ENCODE results near the gene TCF12.

Gene TCF12

DNA sequence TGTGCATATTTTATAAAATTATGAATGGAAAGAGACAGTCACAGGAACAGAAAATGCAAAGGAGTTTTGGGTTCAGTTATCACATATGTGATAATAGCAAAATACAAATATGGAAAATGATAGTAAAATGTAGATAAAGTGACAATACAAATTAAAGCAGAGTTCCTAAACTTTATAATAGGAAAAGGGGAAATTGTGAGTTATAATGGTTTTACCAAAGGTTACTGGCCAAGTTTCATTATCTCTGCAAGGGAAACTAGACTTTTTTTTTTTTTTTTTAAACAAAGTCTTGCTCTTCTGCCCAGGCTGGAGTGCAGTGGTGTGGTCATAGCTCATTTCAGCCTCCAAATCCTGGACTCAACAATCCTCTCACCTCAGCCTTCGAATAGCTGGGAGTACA lies 229.2 kb downstream of the TCF12 start:
- TF ChIP-seq YY1 (IDR thresholded peaks at IDR 0.05; ENCODE audit: low read depth): no peak
- TF ChIP-seq FOXM1 (IDR thresholded peaks at IDR 0.05; ENCODE audit: borderline replicate concordance, low read depth): no peak
- TF ChIP-seq EGR1 (IDR thresholded peaks at IDR 0.05): no peak
- TF ChIP-seq CREB1 (IDR thresholded peaks at IDR 0.05; ENCODE audit: low read depth): no peak
- no peak for TF ChIP-seq NFIC (IDR thresholded peaks at IDR 0.05)
- TF ChIP-seq, protein P1, sequence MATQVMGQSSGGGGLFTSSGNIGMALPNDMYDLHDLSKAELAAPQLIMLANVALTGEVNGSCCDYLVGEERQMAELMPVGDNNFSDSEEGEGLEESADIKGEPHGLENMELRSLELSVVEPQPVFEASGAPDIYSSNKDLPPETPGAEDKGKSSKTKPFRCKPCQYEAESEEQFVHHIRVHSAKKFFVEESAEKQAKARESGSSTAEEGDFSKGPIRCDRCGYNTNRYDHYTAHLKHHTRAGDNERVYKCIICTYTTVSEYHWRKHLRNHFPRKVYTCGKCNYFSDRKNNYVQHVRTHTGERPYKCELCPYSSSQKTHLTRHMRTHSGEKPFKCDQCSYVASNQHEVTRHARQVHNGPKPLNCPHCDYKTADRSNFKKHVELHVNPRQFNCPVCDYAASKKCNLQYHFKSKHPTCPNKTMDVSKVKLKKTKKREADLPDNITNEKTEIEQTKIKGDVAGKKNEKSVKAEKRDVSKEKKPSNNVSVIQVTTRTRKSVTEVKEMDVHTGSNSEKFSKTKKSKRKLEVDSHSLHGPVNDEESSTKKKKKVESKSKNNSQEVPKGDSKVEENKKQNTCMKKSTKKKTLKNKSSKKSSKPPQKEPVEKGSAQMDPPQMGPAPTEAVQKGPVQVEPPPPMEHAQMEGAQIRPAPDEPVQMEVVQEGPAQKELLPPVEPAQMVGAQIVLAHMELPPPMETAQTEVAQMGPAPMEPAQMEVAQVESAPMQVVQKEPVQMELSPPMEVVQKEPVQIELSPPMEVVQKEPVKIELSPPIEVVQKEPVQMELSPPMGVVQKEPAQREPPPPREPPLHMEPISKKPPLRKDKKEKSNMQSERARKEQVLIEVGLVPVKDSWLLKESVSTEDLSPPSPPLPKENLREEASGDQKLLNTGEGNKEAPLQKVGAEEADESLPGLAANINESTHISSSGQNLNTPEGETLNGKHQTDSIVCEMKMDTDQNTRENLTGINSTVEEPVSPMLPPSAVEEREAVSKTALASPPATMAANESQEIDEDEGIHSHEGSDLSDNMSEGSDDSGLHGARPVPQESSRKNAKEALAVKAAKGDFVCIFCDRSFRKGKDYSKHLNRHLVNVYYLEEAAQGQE (IDR thresholded peaks at IDR 0.05; ENCODE audit: low read depth): no peak
- no peak for TF ChIP-seq RAD21 (IDR thresholded peaks at IDR 0.05; ENCODE audit: low read depth)
- TF ChIP-seq TEAD4 (IDR thresholded peaks at IDR 0.05): no peak
- no peak for TF ChIP-seq ZBTB7A (IDR thresholded peaks at IDR 0.05; ENCODE audit: low read depth)

- no peak for TF ChIP-seq TCF12 (IDR thresholded peaks at IDR 0.05; ENCODE audit: low read depth)
- TF ChIP-seq, protein P1 (IDR thresholded peaks at IDR 0.05; ENCODE audit: low read depth): no peak
Measured at GRCh38 chr15:57148262-57148661, 229.8 kb downstream of the TCF12 start.

GRCh38 chr15:57149196-57149595 lies 230.8 kb downstream of the TCF12 start:
- TF ChIP-seq YY1 (IDR thresholded peaks at IDR 0.05; ENCODE audit: low read depth): no peak

DNA sequence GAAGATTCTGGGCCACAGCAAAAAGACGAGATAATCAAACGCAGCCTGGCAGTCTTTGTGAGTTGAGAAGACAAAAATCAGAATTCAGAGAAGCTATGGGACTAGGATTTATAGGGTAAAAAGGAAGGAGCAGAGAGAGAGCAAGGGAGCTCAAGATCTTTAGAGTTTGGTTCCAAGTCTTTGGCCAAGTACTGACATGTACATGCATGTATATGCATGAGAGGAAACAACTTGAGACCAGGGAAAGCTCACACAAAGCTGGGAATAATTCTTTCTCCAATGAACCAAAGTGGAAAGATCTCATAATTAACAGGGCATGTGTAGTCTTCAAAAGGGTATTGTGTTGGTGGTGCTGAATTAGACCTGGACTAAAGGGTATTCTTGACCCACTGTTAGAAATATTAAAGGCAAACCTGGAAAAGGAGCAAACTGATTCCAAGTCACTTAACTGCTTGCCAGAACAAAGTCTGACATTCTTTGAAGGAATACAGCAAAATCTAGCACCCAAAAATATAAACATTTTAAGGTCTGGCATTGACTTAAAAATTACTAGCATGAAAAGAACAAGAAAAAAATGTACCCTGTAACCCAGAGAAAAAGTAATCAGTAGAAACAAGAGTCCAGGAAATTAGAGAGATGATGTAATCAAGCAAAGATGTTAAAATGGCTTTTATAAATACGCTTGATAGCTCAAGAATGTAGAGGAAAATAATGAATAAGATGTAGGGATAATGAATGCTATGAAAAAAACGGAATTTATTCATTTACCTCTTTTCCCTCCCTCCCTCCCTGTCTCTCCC lies 231.8 kb downstream of the TCF12 start:
- TF ChIP-seq, protein P2, sequence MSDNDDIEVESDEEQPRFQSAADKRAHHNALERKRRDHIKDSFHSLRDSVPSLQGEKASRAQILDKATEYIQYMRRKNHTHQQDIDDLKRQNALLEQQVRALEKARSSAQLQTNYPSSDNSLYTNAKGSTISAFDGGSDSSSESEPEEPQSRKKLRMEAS (IDR thresholded peaks at IDR 0.05): no peak
- TF ChIP-seq ZBTB7A (IDR thresholded peaks at IDR 0.05; ENCODE audit: low read depth): no peak
- TF ChIP-seq TEAD4 (IDR thresholded peaks at IDR 0.05): no peak
- no peak for TF ChIP-seq TAF1 (IDR thresholded peaks at IDR 0.05; ENCODE audit: low read depth)
- TF ChIP-seq EP300 (IDR thresholded peaks at IDR 0.05; ENCODE audit: borderline replicate concordance): no peak
- no peak for TF ChIP-seq YY1 (IDR thresholded peaks at IDR 0.05; ENCODE audit: low read depth)
- no peak for TF ChIP-seq USF1 (IDR thresholded peaks at IDR 0.05)
- no peak for TF ChIP-seq EGR1 (IDR thresholded peaks at IDR 0.05)
- no peak for TF ChIP-seq CEBPB (IDR thresholded peaks at IDR 0.05)

DNA sequence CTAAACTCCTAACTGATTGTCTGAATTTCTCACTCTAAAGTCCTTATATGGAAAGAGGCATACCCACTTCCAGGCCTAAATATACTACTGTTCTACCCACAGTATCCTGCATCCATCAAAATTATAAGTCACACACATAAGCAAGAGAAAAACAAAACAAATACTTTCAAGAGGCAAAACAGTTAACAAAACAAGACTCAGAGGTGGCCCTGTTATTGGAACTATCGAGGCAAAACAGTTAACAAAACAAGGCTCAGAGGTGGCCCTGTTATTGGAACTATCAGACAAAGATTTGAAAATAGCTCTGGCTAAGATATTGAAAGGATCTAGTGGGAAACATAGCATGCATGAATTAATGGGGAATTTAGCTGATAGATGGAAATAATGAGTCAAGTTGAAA lies 233.7 kb downstream of the TCF12 start:
- TF ChIP-seq CEBPB (IDR thresholded peaks at IDR 0.05) (no peak), TEAD4 (IDR thresholded peaks at IDR 0.05) (no peak), CREB1 (IDR thresholded peaks at IDR 0.05; ENCODE audit: low read depth) (no peak), USF1 (IDR thresholded peaks at IDR 0.05) (no peak), ZBTB7A (IDR thresholded peaks at IDR 0.05; ENCODE audit: low read depth) (no peak), NFIC (IDR thresholded peaks at IDR 0.05) (no peak), RAD21 (IDR thresholded peaks at IDR 0.05; ENCODE audit: low read depth) (no peak), FOXM1 (IDR thresholded peaks at IDR 0.05; ENCODE audit: borderline replicate concordance, low read depth) (no peak), TAF1 (IDR thresholded peaks at IDR 0.05; ENCODE audit: low read depth) (no peak), TCF12 (IDR thresholded peaks at IDR 0.05; ENCODE audit: low read depth) (no peak)
- TF ChIP-seq, protein P1 (IDR thresholded peaks at IDR 0.05; ENCODE audit: low read depth): no peak
- TF ChIP-seq, protein P2 (IDR thresholded peaks at IDR 0.05): no peak
